GM20000 (cell line): ENCODE results near the gene SPG7.

Source experiments
- DNase-seq: peaks from one replicate; pipeline ENCODE4 v3.0.0; 2012; ENCODE audit warnings: low spot score
- TF ChIP-seq, protein P1 (sequence below): IDR thresholded peaks from 2 replicates; pipeline ENCODE4 v1.5.1; 2012; ENCODE audit warnings: mild to moderate bottlenecking, control low read depth; ENCODE audit errors: extremely low read depth, missing control alignments

Gene SPG7

DNA sequence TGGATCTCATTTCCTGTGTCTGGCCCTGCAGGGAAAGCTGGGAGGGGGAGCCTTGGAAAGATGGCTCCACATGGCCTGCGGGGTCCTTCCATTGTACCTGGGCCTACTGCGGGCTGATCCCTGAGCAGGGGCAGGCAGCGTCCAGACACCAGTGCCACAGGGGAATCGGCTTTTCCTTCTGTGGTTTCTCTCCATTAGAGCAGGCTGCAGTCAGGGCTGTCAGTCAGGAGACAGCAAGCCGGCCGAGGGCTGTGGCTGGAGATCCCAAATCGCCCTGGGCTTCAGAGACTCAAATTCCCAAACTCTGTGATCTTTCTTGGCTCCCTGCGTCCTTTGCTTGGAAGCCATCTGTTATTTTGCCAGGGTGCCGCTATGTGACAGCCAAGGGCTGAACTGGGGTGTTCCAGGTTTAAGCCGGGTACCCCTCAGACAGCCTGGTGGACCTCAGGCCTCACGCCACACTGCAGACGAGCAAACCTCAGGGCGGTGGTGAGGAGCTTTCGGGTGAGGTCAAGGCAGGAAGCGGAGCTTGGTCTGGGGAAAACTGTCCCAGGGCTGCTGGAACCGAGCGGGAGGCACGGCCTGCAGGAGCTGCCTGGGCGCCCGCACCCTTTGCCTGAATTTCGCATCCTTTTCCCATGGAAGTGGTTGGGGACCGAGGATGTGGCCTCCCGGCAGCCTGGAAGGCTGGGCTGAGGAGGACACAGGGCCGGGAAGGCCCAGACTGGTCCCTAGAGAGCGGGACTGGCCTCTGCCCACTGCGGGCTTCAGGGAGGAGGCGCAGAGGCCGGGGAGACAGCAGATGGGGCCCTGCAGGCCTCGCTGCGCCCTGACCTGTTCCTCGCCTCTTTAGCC lies 65.8 kb downstream of the SPG7 start:
- TF ChIP-seq, protein P1, sequence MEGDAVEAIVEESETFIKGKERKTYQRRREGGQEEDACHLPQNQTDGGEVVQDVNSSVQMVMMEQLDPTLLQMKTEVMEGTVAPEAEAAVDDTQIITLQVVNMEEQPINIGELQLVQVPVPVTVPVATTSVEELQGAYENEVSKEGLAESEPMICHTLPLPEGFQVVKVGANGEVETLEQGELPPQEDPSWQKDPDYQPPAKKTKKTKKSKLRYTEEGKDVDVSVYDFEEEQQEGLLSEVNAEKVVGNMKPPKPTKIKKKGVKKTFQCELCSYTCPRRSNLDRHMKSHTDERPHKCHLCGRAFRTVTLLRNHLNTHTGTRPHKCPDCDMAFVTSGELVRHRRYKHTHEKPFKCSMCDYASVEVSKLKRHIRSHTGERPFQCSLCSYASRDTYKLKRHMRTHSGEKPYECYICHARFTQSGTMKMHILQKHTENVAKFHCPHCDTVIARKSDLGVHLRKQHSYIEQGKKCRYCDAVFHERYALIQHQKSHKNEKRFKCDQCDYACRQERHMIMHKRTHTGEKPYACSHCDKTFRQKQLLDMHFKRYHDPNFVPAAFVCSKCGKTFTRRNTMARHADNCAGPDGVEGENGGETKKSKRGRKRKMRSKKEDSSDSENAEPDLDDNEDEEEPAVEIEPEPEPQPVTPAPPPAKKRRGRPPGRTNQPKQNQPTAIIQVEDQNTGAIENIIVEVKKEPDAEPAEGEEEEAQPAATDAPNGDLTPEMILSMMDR, result no peak
- DNase-seq, result no peak

DNA sequence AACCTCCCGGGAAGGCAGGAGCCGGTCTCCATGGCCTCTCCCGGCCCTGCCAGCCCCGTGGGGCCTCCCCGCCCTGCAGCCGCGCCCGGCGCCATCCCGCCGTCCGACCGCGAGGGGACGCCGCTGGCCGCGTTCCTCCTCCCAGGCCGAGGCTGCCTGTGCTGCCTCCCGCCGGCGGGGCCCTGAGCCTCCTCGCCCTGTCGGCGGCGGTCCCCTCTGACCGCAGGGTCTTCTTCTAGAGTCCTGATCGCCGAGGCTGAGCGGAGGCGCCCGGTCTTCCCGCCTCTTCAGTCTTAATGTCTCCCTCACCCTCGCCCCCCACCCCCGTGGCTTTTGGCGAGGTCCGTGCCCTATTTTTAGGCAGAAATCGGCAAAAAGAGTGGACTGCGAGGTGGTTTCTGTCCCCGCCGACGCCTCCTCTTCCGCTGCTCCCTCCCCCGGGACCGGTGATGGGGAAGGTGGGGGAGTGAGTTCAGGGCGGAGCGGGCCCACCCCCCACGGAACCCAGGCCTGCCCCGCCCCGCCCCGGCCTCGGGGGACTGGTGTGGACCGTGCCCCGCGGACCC lies 66.6 kb downstream of the SPG7 start:
- peak; percentile 97 for DNase-seq

DNA sequence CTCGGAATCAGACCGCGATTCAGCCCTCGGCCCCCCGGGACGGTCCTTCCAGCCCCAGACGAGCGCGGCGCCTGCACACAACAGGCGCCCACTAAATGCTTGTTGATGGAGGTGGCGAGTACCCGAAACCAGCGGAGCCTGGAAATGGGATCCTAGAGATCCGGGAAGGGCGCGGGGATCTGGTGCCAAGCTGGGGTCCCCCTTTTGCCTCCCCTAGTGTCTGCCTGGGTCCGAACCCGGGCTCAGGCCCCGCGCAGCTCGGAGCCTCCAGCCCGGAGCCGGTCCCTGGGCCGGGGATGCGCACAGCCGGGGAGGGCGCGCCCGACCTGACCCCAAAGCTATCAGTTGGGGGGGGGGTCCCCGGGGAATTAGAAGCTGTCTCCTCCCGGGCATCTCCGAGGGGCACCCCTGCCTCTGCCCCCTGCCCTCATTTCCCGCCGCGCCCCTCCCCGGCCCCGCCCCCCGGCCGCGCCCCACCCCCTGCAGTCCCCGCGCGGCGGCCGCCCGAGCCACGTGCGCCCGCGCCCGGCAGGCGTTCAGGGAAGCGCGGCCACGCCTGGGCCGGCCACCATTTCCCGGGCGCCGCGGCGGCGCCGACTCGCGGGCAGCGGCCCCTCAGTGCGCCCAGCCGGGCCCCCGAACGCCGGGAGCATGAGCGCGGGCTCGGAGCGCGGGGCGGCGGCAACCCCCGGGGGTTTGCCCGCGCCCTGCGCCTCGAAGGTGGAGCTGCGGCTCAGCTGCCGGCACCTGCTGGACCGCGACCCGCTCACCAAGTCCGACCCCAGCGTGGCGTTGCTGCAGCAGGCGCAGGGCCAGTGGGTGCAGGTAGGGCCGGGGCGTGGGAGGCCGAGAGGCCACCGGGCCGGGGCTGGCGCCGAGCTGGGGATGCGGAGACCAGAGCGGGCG lies 67.3 kb downstream of the SPG7 start, which contains the start of gene CPNE7:
CPNE7 (plus strand) TSS at position 512 of the 906 bp plus-strand sequence; CDS start at position 652, 140 bp downstream.
- peak; percentile 87 for DNase-seq
- TF ChIP-seq, protein P1, result no peak

More for the DNA sequence above, 66.6 kb downstream of the SPG7 start:
- TF ChIP-seq, protein P1, result peak; percentile 91

DNA sequence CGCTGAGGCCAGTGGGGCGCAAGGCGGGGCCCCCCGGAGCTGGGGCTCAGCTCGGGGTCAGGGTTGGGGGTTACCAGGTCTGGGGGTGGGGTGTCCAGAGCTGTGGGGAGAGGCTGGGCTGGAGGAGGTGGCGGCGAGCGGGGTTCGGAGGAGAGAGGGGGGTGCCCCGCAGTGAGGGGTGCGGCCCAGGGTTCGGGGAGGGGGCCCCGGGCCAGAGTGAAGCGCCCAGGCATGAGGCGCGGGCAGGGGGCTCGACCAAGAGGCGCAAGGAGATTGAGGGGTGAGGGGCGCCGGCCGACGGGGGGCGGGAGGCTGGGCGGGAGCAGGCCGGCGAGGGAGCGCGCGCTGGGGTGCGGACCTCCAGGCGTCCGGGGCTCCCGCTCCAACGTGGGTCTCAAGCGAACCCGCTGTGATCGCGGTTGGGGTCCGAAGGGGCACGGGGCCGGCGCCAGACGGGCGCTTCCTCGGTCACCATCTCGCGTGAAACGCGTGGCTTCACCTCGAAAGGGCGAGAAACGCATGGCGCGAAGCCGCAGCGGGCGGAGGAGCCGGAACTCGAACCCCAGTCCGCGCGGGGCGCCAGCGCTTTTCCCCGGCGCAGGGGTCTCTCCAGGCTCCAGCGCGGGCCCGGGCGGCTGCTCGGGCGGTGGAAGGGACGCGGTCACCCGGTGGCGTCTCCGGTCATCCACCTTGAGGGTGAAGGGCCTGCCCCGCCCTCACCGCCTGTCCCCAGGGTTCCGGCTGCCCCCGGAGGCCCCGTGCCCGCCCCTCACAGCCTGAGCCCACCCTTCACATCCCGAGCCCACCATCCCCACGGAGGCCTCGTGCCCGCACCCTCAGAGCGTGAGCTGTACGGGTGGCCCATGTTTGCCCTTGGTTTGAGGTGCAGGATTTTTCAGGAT lies 68.2 kb downstream of the SPG7 start:
- TF ChIP-seq, protein P1, result no peak
- no peak for DNase-seq

DNA sequence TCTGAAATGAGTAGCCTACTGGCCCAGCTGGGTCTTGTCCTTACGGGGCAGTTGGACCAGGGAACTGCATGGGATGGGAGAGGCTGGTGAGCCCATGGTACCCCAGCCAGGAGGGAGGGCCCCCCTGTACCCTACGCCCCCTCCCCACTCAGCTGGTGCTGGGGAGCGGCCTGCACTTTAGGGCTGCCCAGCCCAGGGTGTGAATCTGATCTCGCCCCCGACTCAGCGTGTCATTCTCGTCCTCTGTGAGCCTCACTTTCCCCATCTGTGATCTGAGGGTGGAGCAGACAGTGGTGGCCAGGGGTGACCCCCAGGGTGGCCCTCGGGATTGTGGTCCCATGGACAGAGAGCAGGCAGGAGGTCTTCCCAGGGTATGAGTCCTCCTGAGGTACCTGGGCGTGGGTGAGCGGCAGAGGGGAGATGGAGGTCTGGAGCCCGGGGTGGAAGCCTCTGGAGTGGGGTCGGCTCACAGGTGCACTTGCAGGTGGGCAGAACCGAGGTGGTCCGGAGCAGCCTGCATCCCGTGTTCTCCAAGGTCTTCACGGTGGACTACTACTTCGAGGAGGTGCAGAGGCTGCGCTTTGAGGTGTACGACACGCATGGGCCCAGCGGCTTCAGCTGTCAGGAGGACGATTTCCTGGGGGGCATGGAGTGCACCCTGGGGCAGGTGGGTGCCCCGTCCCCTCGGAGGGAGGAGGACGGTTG lies 69.0 kb downstream of the SPG7 start:
- TF ChIP-seq, protein P1, result no peak
- no peak for DNase-seq

DNA sequence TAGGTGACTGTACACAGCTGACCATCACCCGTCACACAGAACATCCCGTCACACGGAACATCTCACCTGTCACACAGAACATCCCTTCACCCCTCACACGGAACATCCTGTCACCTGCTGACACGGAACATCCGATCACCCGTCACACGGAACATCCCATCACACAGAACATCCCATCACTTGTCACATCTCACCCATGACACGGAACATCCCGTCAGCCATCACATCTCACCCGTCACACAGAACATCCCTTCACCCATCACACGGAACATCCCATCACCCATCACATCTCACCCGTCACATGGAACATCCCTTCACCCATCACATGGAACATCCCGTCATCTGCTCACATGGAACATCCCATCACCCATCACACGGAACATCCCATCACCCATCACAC lies 71.1 kb downstream of the SPG7 start:
- TF ChIP-seq, protein P1, result no peak
- no peak for DNase-seq
